T-cell (primary cell): ENCODE measurements around the gene NECTIN4. TPM values are rescaled to one million over a fixed set of nuclear protein-coding genes. Genes with fewer than 3 reads are reported as not detected.

Experiments
- ATAC-seq, 4 experiments: fragments of 200-7000 bp in 3 of 4; fragments of 150-1000 bp in 1 of 4; cut with Tn5 transposase; replicated peaks in 1 of 4; 1 replicate in 3 of 4; 2 replicates in 1 of 4; pipeline ENCODE4 v1.10.0; 2021; ENCODE audit warnings: moderate library complexity in 3 of 4, mild to moderate bottlenecking in 2 of 4, moderate number of reproducible peaks in 1 of 4
- CTCF ChIA-PET, 2 donors: fragments of 300-600 bp; sonication (Branson Sonifier 250); formaldehyde crosslinking; loops; one replicate each; lab custom pipeline; 2022; ENCODE audit warnings: antibody characterized with exemption in 2 of 2; lab: Charles Lee
- POLR2A ChIA-PET, 2 donors: fragments of 300-600 bp; sonication (Branson Sonifier 250); formaldehyde crosslinking; loops; one replicate each; lab custom pipeline; 2022; ENCODE audit warnings: antibody characterized with exemption in 2 of 2; lab: Charles Lee
- DNase-seq, 35 experiments: peaks; one replicate each; pipeline versions ENCODE4 v3.0.0 to v3.0.0-alpha.2; 2013 to 2023
- H3K27ac ChIP-seq: one replicate; pipeline ENCODE4 v1.5.1; 2013; ENCODE audit warnings: low read length
- H3K27me3 ChIP-seq, 2 experiments: replicated peaks in 1 of 2; 1 replicate in 1 of 2; 2 replicates in 1 of 2; pipeline versions ENCODE4 v1.6.1 to v1.7.0; 2013; ENCODE audit warnings: low read length in 1 of 2, mixed read lengths in 1 of 2; ENCODE audit not compliant: control insufficient read depth in 2 of 2, insufficient read depth in 2 of 2; ENCODE audit errors: extremely low read depth in 1 of 2
- H3K36me3 ChIP-seq, 2 donors: 1 replicate in 1 of 2; 2 replicates in 1 of 2; pipeline versions ENCODE4 v1.6.1 to v1.7.0; 2013; ENCODE audit warnings: low read length in 1 of 2; ENCODE audit not compliant: control insufficient read depth in 2 of 2, insufficient read depth in 1 of 2; ENCODE audit errors: extremely low read depth in 1 of 2
- H3K4me1 ChIP-seq, 2 experiments: 1 replicate in 1 of 2; 2 replicates in 1 of 2; pipeline versions ENCODE4 v1.6.1 to v1.7.0; 2013; ENCODE audit warnings: low read length in 2 of 2, mixed read lengths in 1 of 2; ENCODE audit not compliant: insufficient read depth in 2 of 2, control insufficient read depth in 1 of 2; ENCODE audit errors: extremely low read depth in 1 of 2
- H3K4me3 ChIP-seq, 2 donors: 1 replicate in 1 of 2; 2 replicates in 1 of 2; pipeline versions ENCODE4 v1.5.1 to v1.7.0; 2013; ENCODE audit warnings: mild to moderate bottlenecking in 2 of 2, low read length in 1 of 2, moderate library complexity in 1 of 2; ENCODE audit not compliant: control insufficient read depth in 1 of 2; ENCODE audit errors: extremely low read depth in 1 of 2
- H3K9me3 ChIP-seq: 2 replicates; pipeline ENCODE4 v1.7.0; 2013
- H3K27ac Mint-ChIP-seq, 2 donors: one replicate each; pipeline ENCODE4 v1.8.0; 2020 to 2021; ENCODE audit warnings: mild to moderate bottlenecking in 2 of 2, mixed read lengths in 2 of 2
- H3K27me3 Mint-ChIP-seq, 2 donors: one replicate each; pipeline ENCODE4 v1.8.0; 2021 to 2022; ENCODE audit warnings: mixed read lengths in 2 of 2
- H3K36me3 Mint-ChIP-seq: one replicate; pipeline ENCODE4 v1.8.0; 2021; ENCODE audit warnings: mixed read lengths
- H3K4me1 Mint-ChIP-seq, 3 donors: one replicate each; pipeline ENCODE4 v1.8.0; 2020 to 2022; ENCODE audit warnings: mixed read lengths in 3 of 3, mild to moderate bottlenecking in 1 of 3
- H3K4me3 Mint-ChIP-seq, 3 donors: one replicate each; pipeline ENCODE4 v1.8.0; 2020 to 2022; ENCODE audit warnings: mild to moderate bottlenecking in 3 of 3, mixed read lengths in 3 of 3, moderate library complexity in 3 of 3
- H3K9me3 Mint-ChIP-seq, 3 donors: one replicate each; pipeline ENCODE4 v1.8.0; 2020 to 2022; ENCODE audit warnings: mixed read lengths in 3 of 3
- WGBS: methylation state at CpG from one replicate; pipeline ENCODE4 v1.1.5; 2013; ENCODE audit warnings: missing lambda C conversion rate; ENCODE audit not compliant: insufficient coverage; 5-methylcytosine and 5-hydroxymethylcytosine counted together
- total RNA-seq, 35 experiments: library from RNA in 6 of 35; stranded (reverse) in 6 of 35; fragments of 120-200 nt in 1 of 35; gene quantifications; one replicate each; pipeline versions ENCODE4 v1.2.1 to v1.2.4 and lab custom pipeline; 2013 to 2026

The NECTIN4 gene
- total RNA-seq, 5 donors from 2014 or later (not counting 1 experiment from before 2014, with no cell fraction given): 0.06 TPM; not detected in 4

DNA sequence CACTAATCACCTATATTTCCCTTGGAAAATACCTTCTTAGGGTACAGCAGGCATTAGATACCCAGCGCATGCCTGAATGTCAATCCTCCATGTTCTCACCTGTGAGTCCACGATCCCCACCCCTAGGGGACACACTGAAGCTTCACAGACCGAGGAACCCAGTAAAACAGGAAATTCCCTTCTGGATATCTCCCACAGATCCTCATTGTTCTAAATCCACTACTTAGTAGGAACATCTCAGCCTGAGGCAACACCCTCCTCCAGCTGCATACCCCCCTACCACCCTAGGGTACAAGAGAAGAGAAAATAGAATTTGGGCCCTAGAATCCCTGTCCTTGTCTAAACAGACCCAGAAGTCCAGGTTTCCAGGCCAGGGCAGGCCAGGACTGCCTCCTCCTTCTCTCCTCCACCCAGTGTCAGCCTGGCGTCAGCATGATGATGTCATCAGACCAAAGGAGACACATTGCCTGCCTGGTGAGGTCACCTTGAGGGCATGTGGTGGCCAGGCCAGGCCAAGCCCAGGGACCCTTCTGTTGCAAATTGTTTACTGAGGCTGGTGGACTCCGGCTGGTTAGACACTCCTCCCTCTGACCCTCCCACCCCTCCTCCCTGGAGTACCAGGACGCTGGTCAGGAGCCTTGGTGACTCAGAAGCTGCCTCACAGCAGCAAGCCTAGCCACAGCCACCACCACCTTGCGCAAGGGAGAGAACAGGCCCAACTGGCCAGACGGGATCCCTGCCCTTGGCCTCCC is 6.2 kb downstream of the NECTIN4 start:
- peaks cover 0 to 5% of the 10 kb centered on the region in 2 experiments for H3K27me3 ChIP-seq
- Mint-ChIP-seq H3K27me3 (no peaks in the 10 kb centered on the region), H3K4me3 (no peak overlapping the region), H3K9me3 (no peaks in the 10 kb centered on the region), H3K4me1 (no peaks in the 10 kb centered on the region), H3K27ac (no peak overlapping the region), H3K36me3 (no peaks in the 10 kb centered on the region)
- ATAC-seq: no peak
- DNase-seq: peak in 4 of 35 experiments; percentile 17 to 54 (median 22)
- H3K4me3 ChIP-seq: no peak overlapping the region
- CTCF ChIA-PET: interaction anchor here in 1 of 2 donors (0.8 kb wide), 1 partner anchor 13 kb away, joined by 3 read pairs; no protein-coding TSS in a partner anchor
- POLR2A ChIA-PET: no interaction called here
- no peaks in the 10 kb centered on the region for H3K4me1 ChIP-seq
- WGBS: 87% methylated on average over 7 of the region's 8 CpGs
- no peak overlapping the region for H3K27ac ChIP-seq
- H3K9me3 ChIP-seq: no peaks in the 10 kb centered on the region
- H3K36me3 ChIP-seq: no peaks in the 10 kb centered on the region

DNA sequence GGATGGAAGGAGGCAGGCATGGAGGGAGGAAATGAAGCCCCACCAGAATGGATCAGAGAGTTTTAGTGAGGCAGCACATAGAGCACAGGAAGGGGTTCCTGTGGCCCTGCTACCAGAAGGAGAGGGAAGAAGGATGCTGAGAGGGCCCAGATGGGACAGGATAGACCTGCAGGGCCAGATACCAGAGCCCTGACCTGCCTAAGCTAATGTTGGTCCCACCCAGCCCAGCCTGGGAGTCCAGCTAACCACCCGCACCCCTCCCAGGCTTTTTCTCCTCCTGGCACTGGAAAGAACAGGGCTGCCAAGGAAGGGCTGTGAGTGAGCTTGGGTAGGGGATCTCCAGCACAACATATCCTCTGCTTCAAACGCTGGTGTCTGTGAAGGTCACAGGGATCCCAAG is 6.9 kb downstream of the NECTIN4 start:
- Histone ChIP-seq H3K4me3 (no peak overlapping the region), H3K4me1 (no peaks in the 10 kb centered on the region), H3K36me3 (no peaks in the 10 kb centered on the region), H3K27ac (no peak overlapping the region), H3K27me3 (peaks cover 0 to 5% of the 10 kb centered on the region in 2 experiments), H3K9me3 (no peaks in the 10 kb centered on the region)
- ChIA-PET POLR2A (no interaction called here), CTCF (interaction anchor here in 1 of 2 donors (0.8 kb wide), 1 partner anchor 14 kb away, joined by 3 read pairs; no protein-coding TSS in a partner anchor)
- no peaks in the 10 kb centered on the region for H3K36me3 Mint-ChIP-seq
- no peak for DNase-seq
- no peak for ATAC-seq
- no CpG with 5 or more reads among the region's 2 CpGs for WGBS
- no peak overlapping the region for H3K27ac Mint-ChIP-seq
- H3K4me3 Mint-ChIP-seq: no peak overlapping the region
- no peaks in the 10 kb centered on the region for H3K9me3 Mint-ChIP-seq
- no peaks in the 10 kb centered on the region for H3K27me3 Mint-ChIP-seq
- H3K4me1 Mint-ChIP-seq: no peaks in the 10 kb centered on the region

DNA sequence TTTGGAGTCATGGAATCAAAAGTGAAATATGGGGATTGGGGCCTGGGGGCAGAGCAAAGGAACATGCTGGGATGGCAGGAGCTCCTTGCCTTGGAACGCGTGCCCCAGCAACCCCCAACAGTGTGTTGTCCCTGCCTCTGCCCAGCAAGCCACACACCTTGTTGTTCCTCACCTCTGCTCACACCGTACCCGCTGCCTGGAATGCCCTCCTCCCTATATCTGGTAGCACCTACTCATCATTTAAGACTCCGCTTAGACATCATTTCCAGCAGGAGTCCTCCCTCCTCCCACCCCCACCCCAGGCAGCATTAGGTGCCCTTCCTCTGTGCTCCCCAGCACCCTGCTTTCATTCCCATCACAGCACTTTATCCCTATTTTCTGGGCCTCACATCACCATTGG is 7.8 kb downstream of the NECTIN4 start:
- 78% methylated on average over 5 of the region's 5 CpGs for WGBS
- POLR2A ChIA-PET: no interaction called here
- no peaks in the 10 kb centered on the region for H3K4me1 Mint-ChIP-seq

DNA sequence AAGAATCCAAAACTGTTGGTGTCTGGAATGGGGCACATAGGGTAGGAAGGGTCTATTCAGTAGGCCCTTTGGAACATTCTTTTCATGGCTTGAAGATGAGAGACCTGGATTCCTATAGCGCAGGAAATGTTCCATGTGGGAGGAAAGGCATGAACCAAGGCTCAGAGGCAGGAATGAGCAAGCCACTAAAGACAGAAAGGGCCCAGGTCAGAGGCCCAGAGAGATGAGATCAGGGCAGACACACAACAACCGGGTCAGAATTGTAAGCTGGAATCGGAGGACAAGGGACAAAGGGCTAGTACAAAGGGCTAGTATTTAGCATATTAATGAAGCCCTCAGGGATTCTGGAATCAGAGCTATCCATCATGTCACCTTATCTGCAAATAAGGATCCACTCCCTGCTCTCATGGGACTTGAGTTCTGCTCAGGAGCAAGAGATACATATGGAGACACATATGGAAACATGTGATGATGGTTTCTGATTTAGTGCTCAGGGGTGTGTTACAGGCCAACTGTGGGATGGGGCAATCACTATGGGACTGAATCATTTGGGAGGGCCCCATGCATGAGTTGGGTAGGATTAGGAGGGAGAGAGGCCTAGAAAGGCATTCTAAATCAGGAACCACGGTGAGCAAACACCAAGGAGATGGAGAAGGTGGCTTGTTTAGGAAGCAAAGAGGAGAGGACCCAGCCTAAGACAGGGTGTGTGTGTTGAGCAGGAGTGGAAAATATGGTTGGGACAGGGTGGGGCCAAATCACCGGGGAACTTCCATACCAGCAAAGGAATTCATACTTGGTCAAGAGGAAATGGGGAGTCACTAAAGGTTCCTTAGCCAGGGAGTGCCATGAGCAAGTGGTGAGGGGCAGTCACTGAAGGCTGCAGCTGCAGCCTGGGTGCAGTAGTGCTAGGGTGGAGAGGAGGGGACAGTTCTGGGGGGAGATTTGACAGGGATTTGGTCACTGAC is 8.6 kb downstream of the NECTIN4 start:
- no peak overlapping the region for H3K4me3 Mint-ChIP-seq
- H3K4me1 Mint-ChIP-seq: no peaks in the 10 kb centered on the region
- ATAC-seq (no peak), DNase-seq (no peak)
- no peaks in the 10 kb centered on the region for H3K36me3 Mint-ChIP-seq
- Histone ChIP-seq H3K27ac (no peak overlapping the region), H3K4me3 (no peak overlapping the region), H3K4me1 (no peaks in the 10 kb centered on the region), H3K9me3 (no peaks in the 10 kb centered on the region), H3K27me3 (peaks cover 0 to 5% of the 10 kb centered on the region in 2 experiments), H3K36me3 (no peaks in the 10 kb centered on the region)
- POLR2A ChIA-PET: no interaction called here
- H3K9me3 Mint-ChIP-seq: no peaks in the 10 kb centered on the region
- WGBS: 88% methylated on average over 2 of the region's 5 CpGs
- CTCF ChIA-PET: no interaction called here
- H3K27me3 Mint-ChIP-seq: no peaks in the 10 kb centered on the region
- H3K27ac Mint-ChIP-seq: no peak overlapping the region

More for the DNA sequence above, 7.8 kb downstream of the NECTIN4 start:
- Histone ChIP-seq H3K4me3 (no peak overlapping the region), H3K9me3 (no peaks in the 10 kb centered on the region), H3K27me3 (peaks cover 0 to 5% of the 10 kb centered on the region in 2 experiments), H3K27ac (no peak overlapping the region), H3K36me3 (no peaks in the 10 kb centered on the region), H3K4me1 (no peaks in the 10 kb centered on the region)
- Mint-ChIP-seq H3K27me3 (no peaks in the 10 kb centered on the region), H3K36me3 (no peaks in the 10 kb centered on the region), H3K27ac (no peak overlapping the region), H3K9me3 (no peaks in the 10 kb centered on the region), H3K4me3 (no peak overlapping the region)
- CTCF ChIA-PET: no interaction called here
- no peak for ATAC-seq
- no peak for DNase-seq

DNA sequence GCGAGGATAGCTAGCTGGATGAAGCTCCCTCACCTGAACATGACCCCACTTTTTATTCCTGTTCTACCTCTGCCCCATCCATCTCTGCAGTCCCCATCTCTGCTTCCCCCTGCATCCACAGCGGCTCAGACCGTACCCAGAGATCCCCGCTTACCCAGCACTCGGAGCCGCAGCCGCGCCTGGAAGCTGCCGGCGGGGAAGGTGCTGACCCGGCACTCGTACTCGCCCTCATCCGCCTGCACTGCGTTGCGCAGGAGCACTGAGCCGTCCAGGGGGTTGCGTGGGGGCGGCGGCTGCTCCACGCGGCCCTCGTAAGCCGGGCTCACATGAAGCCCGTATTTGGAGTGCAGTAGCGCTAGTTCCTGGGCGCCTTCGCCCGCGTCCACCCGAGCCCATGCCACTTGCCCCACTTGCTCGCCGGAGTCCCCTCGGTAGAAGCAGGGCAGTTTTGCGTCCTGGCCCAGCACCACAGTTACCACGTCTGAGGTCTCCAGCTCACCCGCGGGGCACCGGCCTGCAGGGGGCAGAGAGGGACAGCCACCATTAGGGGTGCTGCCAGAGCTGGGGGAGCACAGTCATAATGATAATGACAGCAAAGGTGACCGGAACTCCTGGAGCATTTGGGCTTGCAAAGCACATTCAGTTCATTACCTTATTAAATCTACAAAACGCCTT is 9.8 kb downstream of the NECTIN4 start:
- no peaks in the 10 kb centered on the region for H3K36me3 Mint-ChIP-seq
- H3K27ac ChIP-seq: no peak overlapping the region
- H3K4me3 Mint-ChIP-seq: no peak overlapping the region
- no peaks in the 10 kb centered on the region for H3K9me3 Mint-ChIP-seq
- H3K27me3 Mint-ChIP-seq: no peaks in the 10 kb centered on the region
- ChIA-PET POLR2A (no interaction called here), CTCF (no interaction called here)
- H3K9me3 ChIP-seq: no peaks in the 10 kb centered on the region
- ATAC-seq (no peak), DNase-seq (no peak)
- no peaks in the 10 kb centered on the region for H3K4me1 Mint-ChIP-seq
- H3K27ac Mint-ChIP-seq: no peak overlapping the region
- H3K27me3 ChIP-seq: no peaks in the 10 kb centered on the region
- no peak overlapping the region for H3K4me3 ChIP-seq
- 76% methylated on average over 39 of the region's 41 CpGs for WGBS
- no peaks in the 10 kb centered on the region for H3K4me1 ChIP-seq
- H3K36me3 ChIP-seq: no peaks in the 10 kb centered on the region

DNA sequence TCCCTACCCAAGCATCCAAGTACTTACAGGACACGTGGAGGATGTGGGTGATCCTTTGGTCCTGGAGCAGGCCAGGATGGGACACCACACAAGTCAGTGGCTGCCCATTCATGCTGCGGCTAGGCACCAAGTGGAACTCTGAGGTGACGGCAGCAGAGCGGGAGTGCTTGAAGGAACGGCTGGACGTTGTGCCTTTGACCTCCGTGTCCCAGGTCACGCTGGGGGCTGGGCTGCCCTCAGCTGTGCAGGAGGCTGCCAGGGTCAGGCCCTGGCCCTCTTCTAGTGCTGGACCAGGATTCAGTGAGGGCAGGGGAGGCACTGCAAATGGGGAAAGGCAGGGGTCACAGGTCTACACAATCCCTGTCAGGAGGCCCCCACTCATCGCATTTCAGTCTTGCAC is 11.9 kb downstream of the NECTIN4 start:
- Histone ChIP-seq H3K27ac (no peak overlapping the region), H3K4me1 (peaks cover 0 to 2% of the 10 kb centered on the region in 2 experiments), H3K27me3 (no peaks in the 10 kb centered on the region), H3K9me3 (no peaks in the 10 kb centered on the region), H3K4me3 (no peak overlapping the region), H3K36me3 (no peaks in the 10 kb centered on the region)
- H3K4me3 Mint-ChIP-seq: no peak overlapping the region
- ChIA-PET POLR2A (no interaction called here), CTCF (no interaction called here)
- no peaks in the 10 kb centered on the region for H3K27me3 Mint-ChIP-seq
- H3K4me1 Mint-ChIP-seq: peaks cover 0 to 6% (median 4%) of the 10 kb centered on the region in 3 donors
- H3K27ac Mint-ChIP-seq: no peak overlapping the region
- no peaks in the 10 kb centered on the region for H3K36me3 Mint-ChIP-seq
- ATAC-seq (no peak), DNase-seq (no peak)
- WGBS: 93% methylated on average over 8 of the region's 9 CpGs
- H3K9me3 Mint-ChIP-seq: no peaks in the 10 kb centered on the region
